Neuronal stem cell (in vitro differentiated cells): ENCODE measurements around the gene UBL5.
A peak's percentile ranks its signal among the peaks of the same experiment; 100 is the strongest.

Experiments used
- DNase-seq: peaks from one replicate; pipeline ENCODE4 v3.0.0-alpha.2; 2013; ENCODE audit warnings: low spot score
- H2AFZ ChIP-seq: one replicate; pipeline ENCODE4 v1.6.1; 2013; ENCODE audit warnings: mild to moderate bottlenecking, low read length, inconsistent platforms
- H2AK5ac ChIP-seq: 2 replicates; pipeline ENCODE4 v1.6.1; 2013; ENCODE audit warnings: low read depth, mild to moderate bottlenecking, inconsistent platforms, low read length, moderate library complexity, mixed read lengths
- H2BK120ac ChIP-seq: 2 replicates; pipeline ENCODE4 v1.6.1; 2013; ENCODE audit warnings: low read depth, mild to moderate bottlenecking, inconsistent platforms, low read length, moderate library complexity, mixed read lengths
- H2BK12ac ChIP-seq: one replicate; pipeline ENCODE4 v1.6.1; 2013; ENCODE audit warnings: low read length, inconsistent platforms
- H2BK15ac ChIP-seq: 2 replicates; pipeline ENCODE4 v1.6.1; 2013; ENCODE audit warnings: mild to moderate bottlenecking, low read length, inconsistent platforms, mixed read lengths
- H2BK5ac ChIP-seq: one replicate; pipeline ENCODE4 v1.6.1; 2013; ENCODE audit warnings: inconsistent platforms, mild to moderate bottlenecking, low read length, moderate library complexity
- H3K14ac ChIP-seq: one replicate; pipeline ENCODE4 v1.6.1; 2013; ENCODE audit warnings: low read length, inconsistent platforms
- H3K18ac ChIP-seq: 2 replicates; pipeline ENCODE4 v1.6.1; 2013; ENCODE audit warnings: low read length, inconsistent platforms
- H3K23ac ChIP-seq: 2 replicates; pipeline ENCODE4 v1.6.1; 2013; ENCODE audit warnings: low read depth, mild to moderate bottlenecking, mixed read lengths, low read length, inconsistent platforms; ENCODE audit not compliant: poor library complexity
- H3K27ac ChIP-seq: replicated peaks from 3 replicates; pipeline ENCODE4 v1.5.1; 2013; ENCODE audit warnings: low read length, inconsistent platforms
- H3K27me3 ChIP-seq, 3 experiments: 2 replicates each; pipeline ENCODE4 v1.6.1; 2013; ENCODE audit warnings: low read length in 3 of 3, mild to moderate bottlenecking in 2 of 3, inconsistent platforms in 1 of 3, low read depth in 1 of 3, mixed read lengths in 1 of 3, moderate library complexity in 1 of 3; ENCODE audit not compliant: control insufficient read depth in 3 of 3, insufficient read depth in 3 of 3
- H3K36me3 ChIP-seq, 2 donors: replicated peaks in 1 of 2; 2 replicates each; pipeline ENCODE4 v1.6.1; 2013; ENCODE audit warnings: low read length in 2 of 2; ENCODE audit not compliant: control insufficient read depth in 2 of 2, insufficient read depth in 2 of 2
- H3K4ac ChIP-seq: 2 replicates; pipeline ENCODE4 v1.6.1; 2013; ENCODE audit warnings: inconsistent platforms, mild to moderate bottlenecking, low read length, moderate library complexity
- H3K4me1 ChIP-seq, 2 donors: 1 replicate in 1 of 2; 2 replicates in 1 of 2; pipeline ENCODE4 v1.6.1; 2013; ENCODE audit warnings: low read length in 2 of 2, low read depth in 1 of 2; ENCODE audit not compliant: control insufficient read depth in 2 of 2, insufficient read depth in 1 of 2
- H3K4me2 ChIP-seq: one replicate; pipeline ENCODE4 v1.6.1; 2013; ENCODE audit warnings: mild to moderate bottlenecking, low read length, inconsistent platforms; ENCODE audit not compliant: insufficient read depth, poor library complexity, severe bottlenecking
- H3K4me3 ChIP-seq, 2 donors: 2 replicates each; pipeline ENCODE4 v1.5.1; 2013; ENCODE audit warnings: low read length in 2 of 2, mild to moderate bottlenecking in 2 of 2, inconsistent platforms in 1 of 2, moderate library complexity in 1 of 2
- H3K79me1 ChIP-seq: one replicate; pipeline ENCODE4 v1.6.1; 2013; ENCODE audit warnings: low read depth, mild to moderate bottlenecking, inconsistent platforms, low read length, moderate library complexity
- H3K9ac ChIP-seq: one replicate; pipeline ENCODE4 v1.6.1; 2013; ENCODE audit warnings: mild to moderate bottlenecking, low read depth, low read length, inconsistent platforms; ENCODE audit not compliant: poor library complexity
- H3K9me3 ChIP-seq, 2 donors: replicated peaks in 1 of 2; 2 replicates each; pipeline versions ENCODE3 to v1.6.1; 2013; ENCODE audit warnings: low read length in 2 of 2, mild to moderate bottlenecking in 2 of 2, inconsistent platforms in 1 of 2, low read depth in 1 of 2, mixed read lengths in 1 of 2, moderate library complexity in 1 of 2; ENCODE audit not compliant: control insufficient read depth in 2 of 2, insufficient read depth in 1 of 2
- H4K8ac ChIP-seq: one replicate; pipeline ENCODE4 v1.6.1; 2013; ENCODE audit warnings: low read depth, mild to moderate bottlenecking, inconsistent platforms, low read length, moderate library complexity
- H4K91ac ChIP-seq: one replicate; pipeline ENCODE4 v1.6.1; 2013; ENCODE audit warnings: low read length, low read depth, mild to moderate bottlenecking, inconsistent platforms; ENCODE audit not compliant: poor library complexity
- WGBS, 2 donors: extraction: QIAGEN DNeasy Blood & Tissue Kit; methylation state at CpG; one replicate each; pipeline ENCODE4 v1.1.7; 2013; ENCODE audit warnings: missing lambda C conversion rate in 2 of 2, mixed read lengths in 1 of 2; ENCODE audit not compliant: insufficient read length in 2 of 2, insufficient replicate concordance in 1 of 2; ENCODE audit errors: extremely low coverage in 2 of 2; 5-methylcytosine and 5-hydroxymethylcytosine counted together

The UBL5 gene

GRCh38 chr19:9811139-9811538, 16.6 kb upstream of the UBL5 start:
- peak overlapping the region; percentile 20 for H3K23ac ChIP-seq
- no peak overlapping the region for H3K4ac ChIP-seq
- H2AFZ ChIP-seq = no peak overlapping the region
- peak overlapping the region in 1 of 2 donors; percentile 9 for H3K4me3 ChIP-seq
- peak overlapping the region; percentile 84 for H2BK12ac ChIP-seq
- no peak overlapping the region for H3K27ac ChIP-seq
- H2BK120ac ChIP-seq = no peak overlapping the region
- H3K79me1 ChIP-seq = peaks cover 5% of the 10 kb centered on the region
- H3K36me3 ChIP-seq = peaks cover 29 to 65% of the 10 kb centered on the region in 2 donors
- no peak overlapping the region for H2AK5ac ChIP-seq
- no peak overlapping the region for H2BK15ac ChIP-seq
- no peaks in the 10 kb centered on the region for H3K27me3 ChIP-seq
- no peak overlapping the region for H4K91ac ChIP-seq
- H2BK5ac ChIP-seq = no peak overlapping the region
- peaks cover 0 to 5% of the 10 kb centered on the region in 2 donors for H3K9me3 ChIP-seq
- no peak for DNase-seq
- no CpG with 5 or more reads among the region's 21 CpGs for WGBS, 2 donors
- no peak overlapping the region for H3K14ac ChIP-seq
- H4K8ac ChIP-seq = peak overlapping the region; percentile 82
- H3K4me2 ChIP-seq = no peak overlapping the region
- no peak overlapping the region for H3K18ac ChIP-seq
- peak overlapping the region; percentile 70 for H3K9ac ChIP-seq
- H3K4me1 ChIP-seq = no peaks in the 10 kb centered on the region

GRCh38 chr19:9818175-9818733, 9.5 kb upstream of the UBL5 start:
- Histone ChIP-seq H3K14ac (peak overlapping the region; percentile 64), H3K36me3 (peaks cover 0 to 28% of the 10 kb centered on the region in 2 donors), H2BK12ac (no peak overlapping the region), H2AK5ac (peak overlapping the region; percentile 91), H3K27me3 (no peaks in the 10 kb centered on the region), H4K8ac (peak overlapping the region; percentile 92), H3K27ac (peak overlapping the region; percentile 66), H4K91ac (no peak overlapping the region), H3K4ac (peak overlapping the region; percentile 67), H2BK120ac (no peak overlapping the region), H3K9ac (peak overlapping the region; percentile 96), H3K4me2 (peak overlapping the region; percentile 95), H3K9me3 (peaks cover 0 to 5% of the 10 kb centered on the region in 2 donors), H3K79me1 (peaks cover 11% of the 10 kb centered on the region), H3K23ac (peak overlapping the region; percentile 86), H2BK15ac (peak overlapping the region; percentile 89), H2AFZ (peak overlapping the region; percentile 100), H3K4me1 (peaks cover 6 to 7% of the 10 kb centered on the region in 2 donors), H3K18ac (peak overlapping the region; percentile 99), H3K4me3 (peak overlapping the region; percentile 96 to 99), H2BK5ac (peak overlapping the region; percentile 94)
- no CpG with 5 or more reads among the region's 39 CpGs for WGBS, 2 donors
- DNase-seq = no peak

- Histone ChIP-seq H4K91ac (no peak within 1 kb of the TSS), H3K27me3 (no peaks in the 10 kb centered on the region), H3K9ac (peak within 1 kb of the TSS; percentile 96), H3K18ac (peak within 1 kb of the TSS; percentile 99), H2BK5ac (peak within 1 kb of the TSS; percentile 94), H2AK5ac (peak within 1 kb of the TSS; percentile 91), H3K9me3 (peaks cover 0 to 5% of the 10 kb centered on the region in 2 donors), H3K14ac (peak within 1 kb of the TSS; percentile 90), H3K23ac (peak within 1 kb of the TSS; percentile 98), H3K36me3 (peaks cover 0 to 26% of the 10 kb centered on the region in 2 donors), H3K4me2 (peak within 1 kb of the TSS; percentile 95), H3K4me3 (peak within 1 kb of the TSS; percentile 96 to 99), H2AFZ (peak within 1 kb of the TSS; percentile 100), H2BK120ac (no peak within 1 kb of the TSS), H3K27ac (peak within 1 kb of the TSS; percentile 94), H2BK15ac (peak within 1 kb of the TSS; percentile 89), H3K79me1 (peaks cover 11% of the 10 kb centered on the region), H3K4ac (peak within 1 kb of the TSS; percentile 67), H2BK12ac (no peak within 1 kb of the TSS), H3K4me1 (peaks cover 6 to 7% of the 10 kb centered on the region in 2 donors), H4K8ac (peak within 1 kb of the TSS; percentile 92)
- WGBS, 2 donors = no CpG with 5 or more reads among the region's 82 CpGs
- peak; percentile 100 for DNase-seq
Measured at GRCh38 chr19:9818734-9819595, 8.8 kb upstream of the UBL5 start, which contains the start of gene FBXL12. FBXL12 (minus strand) TSS chr19:9819079; CDS start chr19:9818813, 266 bp downstream.

DNA sequence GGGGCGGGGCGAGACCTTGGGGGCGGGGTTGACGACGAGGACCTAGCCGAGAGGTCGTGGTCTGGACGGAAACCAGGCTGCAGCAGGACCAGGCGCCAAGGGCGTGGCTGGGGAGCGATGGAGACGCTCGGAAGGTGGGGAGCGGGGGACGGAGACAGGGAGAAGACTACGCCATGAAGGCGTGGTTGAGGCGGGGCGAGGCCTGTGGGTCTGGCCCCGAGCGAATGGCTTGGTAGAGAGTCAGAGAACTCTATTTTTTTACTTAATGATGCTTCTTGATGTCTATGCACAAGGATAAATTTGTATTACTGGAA, 8.2 kb upstream of the UBL5 start:
- Histone ChIP-seq H3K4me1 (peaks cover 6 to 7% of the 10 kb centered on the region in 2 donors), H3K27me3 (no peaks in the 10 kb centered on the region), H2BK120ac (no peak overlapping the region), H2BK5ac (no peak overlapping the region), H3K9me3 (peaks cover 0 to 5% of the 10 kb centered on the region in 2 donors), H3K18ac (no peak overlapping the region), H4K91ac (no peak overlapping the region), H3K9ac (no peak overlapping the region), H2BK12ac (no peak overlapping the region), H3K4me3 (peak overlapping the region; percentile 55 to 99), H3K4me2 (no peak overlapping the region), H3K36me3 (peaks cover 0 to 25% of the 10 kb centered on the region in 2 donors), H2BK15ac (no peak overlapping the region), H3K79me1 (peaks cover 11% of the 10 kb centered on the region), H4K8ac (no peak overlapping the region), H2AFZ (peak overlapping the region; percentile 79), H2AK5ac (no peak overlapping the region), H3K14ac (no peak overlapping the region), H3K27ac (no peak overlapping the region), H3K4ac (no peak overlapping the region), H3K23ac (no peak overlapping the region)
- no peak for DNase-seq
- WGBS, 2 donors = no CpG with 5 or more reads among the region's 21 CpGs
